Hepatocyte (in vitro differentiated cells): ENCODE measurements around the gene GID4. TPM values are rescaled to one million over a fixed set of nuclear protein-coding genes. Genes with fewer than 3 reads are reported as not detected.

ENCODE experiments used
- DNase-seq: peaks from one replicate; pipeline ENCODE4 v3.0.0-alpha.2; 2016; ENCODE audit warnings: low spot score
- H2AFZ ChIP-seq: fragments of 200-600 bp; sonication (generic); 2 replicates; pipeline ENCODE4 v1.6.0; 2016; ENCODE audit warnings: antibody characterized with exemption, mild to moderate bottlenecking
- H3K27ac ChIP-seq: fragments of 200-600 bp; sonication (generic); 2 replicates; pipeline ENCODE4 v1.5.1; 2016; ENCODE audit warnings: mild to moderate bottlenecking
- H3K27me3 ChIP-seq: fragments of 200-600 bp; sonication (generic); 2 replicates; pipeline ENCODE4 v1.6.1; 2016
- H3K36me3 ChIP-seq: fragments of 200-600 bp; sonication (generic); replicated peaks from 2 replicates; pipeline ENCODE4 v1.5.1; 2016; ENCODE audit warnings: low read depth; ENCODE audit not compliant: insufficient read depth
- H3K4me1 ChIP-seq: fragments of 200-600 bp; sonication (generic); 2 replicates; pipeline ENCODE4 v1.5.1; 2016; ENCODE audit warnings: mild to moderate bottlenecking, moderate library complexity; ENCODE audit not compliant: insufficient read depth
- H3K4me2 ChIP-seq: fragments of 200-600 bp; sonication (generic); 2 replicates; pipeline ENCODE4 v1.6.0; 2016
- H3K4me3 ChIP-seq: fragments of 200-600 bp; sonication (generic); 2 replicates; pipeline ENCODE4 v1.5.1; 2016; ENCODE audit warnings: mild to moderate bottlenecking
- H3K79me2 ChIP-seq: fragments of 200-600 bp; sonication (generic); 2 replicates; pipeline ENCODE4 v1.6.0; 2017; ENCODE audit warnings: mild to moderate bottlenecking
- H3K9me2 ChIP-seq: fragments of 200-600 bp; sonication (generic); replicated peaks from 2 replicates; pipeline ENCODE4 v1.6.0; 2017; ENCODE audit warnings: mild to moderate bottlenecking; ENCODE audit not compliant: insufficient read depth
- H3K9me3 ChIP-seq: fragments of 200-600 bp; sonication (generic); 2 replicates; pipeline ENCODE4 v1.5.1; 2016; ENCODE audit warnings: low read depth, mild to moderate bottlenecking
- H4K20me1 ChIP-seq: fragments of 200-600 bp; sonication (generic); 2 replicates; pipeline ENCODE4 v1.6.0; 2016; ENCODE audit warnings: mild to moderate bottlenecking; ENCODE audit not compliant: insufficient read depth, poor library complexity, severe bottlenecking
- EZH2 ChIP-seq: fragments of 200-600 bp; sonication (generic); IDR thresholded peaks from 2 replicates; pipeline ENCODE4 v1.6.1; 2016; ENCODE audit warnings: antibody characterized with exemption, mild to moderate bottlenecking, borderline replicate concordance
- EZH2phosphoT487 ChIP-seq: fragments of 200-600 bp; sonication (generic); IDR thresholded peaks from one replicate; pipeline ENCODE4 v1.6.1; 2018; ENCODE audit warnings: antibody characterized with exemption, mild to moderate bottlenecking, low read depth, moderate library complexity; ENCODE audit not compliant: unreplicated experiment, severe bottlenecking
- WGBS: methylation state at CpG from one replicate; pipeline ENCODE4 v1.1.6; 2016; ENCODE audit warnings: low lambda C conversion rate; ENCODE audit errors: missing lambda C conversion rate; 5-methylcytosine and 5-hydroxymethylcytosine counted together
- polyA plus RNA-seq: library from polyadenylated mRNA; unstranded; fragments of >200 nt; fragmentation: Nextera tagmentation; extraction: Ambion mirVana; gene quantifications from 2 replicates; pipeline ENCODE4 v1.2.1, GENCODE V29; 2016
- total RNA-seq: library from RNA; depleted of rRNA; stranded (reverse); fragments of >200 nt; gene quantifications from 2 replicates; pipeline ENCODE4 v1.2.3, GENCODE V29; 2014
- TF ChIP-seq, protein P1 (sequence below): fragments of 200-600 bp; sonication (generic); IDR thresholded peaks from 2 replicates; pipeline ENCODE4 v1.5.1; 2016; ENCODE audit warnings: antibody characterized with exemption, mild to moderate bottlenecking; ENCODE audit not compliant: poor library complexity

Gene GID4
- total RNA-seq (7.1 and 8.2 TPM in 2 replicates), polyA plus RNA-seq (4.7 and 6.7 TPM in 2 replicates)

DNA sequence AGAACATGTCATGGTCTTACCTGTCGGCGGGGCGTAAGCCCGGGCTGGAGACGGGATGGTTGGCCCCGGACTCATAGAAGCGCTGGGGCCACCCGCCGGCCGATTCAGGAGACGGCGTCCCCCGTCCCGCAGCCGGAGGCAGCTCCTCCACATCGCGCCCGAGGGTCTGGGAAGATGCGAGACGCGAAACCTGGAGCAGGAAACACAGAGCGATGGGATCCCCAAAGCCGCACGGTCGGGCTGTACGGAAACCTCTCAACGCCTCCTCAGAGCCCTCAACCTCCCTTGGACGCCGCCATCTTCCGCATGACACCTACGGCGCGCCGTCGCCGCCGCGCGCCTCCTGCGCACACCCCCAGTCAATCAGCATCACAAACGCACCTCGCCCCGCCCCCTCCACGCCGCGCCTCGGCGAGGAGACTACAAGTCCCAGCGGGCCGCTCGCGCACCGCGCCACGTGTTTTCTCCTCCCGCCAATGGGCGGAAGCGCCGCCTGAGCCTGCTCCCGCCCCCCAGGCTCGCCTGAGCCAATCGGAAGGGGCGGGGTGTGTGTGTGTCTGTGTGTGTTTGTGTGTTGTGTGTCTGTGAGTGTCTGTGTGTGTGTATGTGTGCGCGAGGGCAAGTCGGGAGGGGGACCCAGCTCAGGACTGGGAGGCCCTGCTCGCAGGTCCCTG is at the start of gene GID4, which contains the start of gene ATPAF2:
GID4 (plus strand) TSS at position 548 of the 674 bp plus-strand sequence; CDS start at position 605, 57 bp downstream.
ATPAF2 (minus strand) TSS at position 308 of the 674 bp plus-strand sequence; CDS start at position 153, 155 bp downstream.
- H2AFZ ChIP-seq: peak within 1 kb of the TSS; percentile 88
- peak within 1 kb of the TSS; percentile 98 for H3K4me2 ChIP-seq
- H3K4me3 ChIP-seq: peak within 1 kb of the TSS; percentile 94
- TF ChIP-seq, protein P1, sequence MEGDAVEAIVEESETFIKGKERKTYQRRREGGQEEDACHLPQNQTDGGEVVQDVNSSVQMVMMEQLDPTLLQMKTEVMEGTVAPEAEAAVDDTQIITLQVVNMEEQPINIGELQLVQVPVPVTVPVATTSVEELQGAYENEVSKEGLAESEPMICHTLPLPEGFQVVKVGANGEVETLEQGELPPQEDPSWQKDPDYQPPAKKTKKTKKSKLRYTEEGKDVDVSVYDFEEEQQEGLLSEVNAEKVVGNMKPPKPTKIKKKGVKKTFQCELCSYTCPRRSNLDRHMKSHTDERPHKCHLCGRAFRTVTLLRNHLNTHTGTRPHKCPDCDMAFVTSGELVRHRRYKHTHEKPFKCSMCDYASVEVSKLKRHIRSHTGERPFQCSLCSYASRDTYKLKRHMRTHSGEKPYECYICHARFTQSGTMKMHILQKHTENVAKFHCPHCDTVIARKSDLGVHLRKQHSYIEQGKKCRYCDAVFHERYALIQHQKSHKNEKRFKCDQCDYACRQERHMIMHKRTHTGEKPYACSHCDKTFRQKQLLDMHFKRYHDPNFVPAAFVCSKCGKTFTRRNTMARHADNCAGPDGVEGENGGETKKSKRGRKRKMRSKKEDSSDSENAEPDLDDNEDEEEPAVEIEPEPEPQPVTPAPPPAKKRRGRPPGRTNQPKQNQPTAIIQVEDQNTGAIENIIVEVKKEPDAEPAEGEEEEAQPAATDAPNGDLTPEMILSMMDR: peak; percentile 18
- no peak for TF ChIP-seq EZH2phosphoT487
- under 1% methylated on average over 66 of the region's 67 CpGs for WGBS
- H4K20me1 ChIP-seq: no peaks in the 10 kb centered on the region
- no peaks in the 10 kb centered on the region for H3K9me2 ChIP-seq
- peaks cover 9% of the 10 kb centered on the region for H3K4me1 ChIP-seq
- DNase-seq: peak; percentile 100
- no peaks in the 10 kb centered on the region for H3K36me3 ChIP-seq
- no peaks in the 10 kb centered on the region for H3K27me3 ChIP-seq
- peak within 1 kb of the TSS; percentile 84 for H3K27ac ChIP-seq
- peaks cover 70% of the 10 kb centered on the region for H3K79me2 ChIP-seq
- no peaks in the 10 kb centered on the region for H3K9me3 ChIP-seq

DNA sequence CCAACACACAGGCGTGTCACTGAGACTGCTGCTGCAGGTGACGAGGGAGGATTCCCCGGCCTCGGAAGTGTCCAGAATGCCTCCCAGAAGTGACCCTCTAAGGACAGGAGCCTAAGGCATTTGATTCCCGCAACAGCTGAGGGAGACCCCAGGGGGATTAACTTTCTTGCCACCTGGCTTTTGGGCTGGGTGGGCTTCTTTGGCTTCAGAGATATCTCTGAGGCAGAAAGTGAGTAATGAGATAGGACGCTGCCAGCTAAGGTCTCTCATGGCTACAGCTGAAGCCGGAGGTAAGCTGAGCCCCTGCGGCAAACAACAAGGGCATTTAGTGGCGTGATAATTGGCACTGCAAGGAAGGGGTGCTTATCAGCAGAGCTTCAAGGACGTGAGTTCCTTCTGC is 49.6 kb upstream of the GID4 start:
- 92% methylated on average over 10 of the region's 10 CpGs for WGBS
- H3K27me3 ChIP-seq: no peaks in the 10 kb centered on the region

DNA sequence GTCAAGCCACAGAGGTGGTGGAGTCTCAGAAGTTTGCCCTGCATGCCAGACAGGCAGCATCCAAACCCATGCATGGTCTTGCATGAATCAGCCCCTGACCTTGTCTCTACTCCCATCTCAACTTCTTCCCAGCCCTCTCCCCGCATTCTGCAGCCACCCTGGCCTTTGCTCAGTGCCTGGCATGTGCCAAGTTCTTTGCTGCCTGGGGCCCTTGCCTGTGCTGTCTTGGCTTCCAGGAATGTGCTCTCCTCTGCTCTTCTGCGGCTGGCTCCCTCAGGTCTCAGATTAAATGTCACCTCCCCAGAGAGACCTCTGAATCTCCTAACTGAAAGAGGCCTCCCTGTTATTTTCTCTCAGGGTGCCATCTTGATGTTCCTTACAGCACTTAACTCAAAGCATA is 48.9 kb upstream of the GID4 start:
- H2AFZ ChIP-seq: no peak overlapping the region
- no peaks in the 10 kb centered on the region for H3K36me3 ChIP-seq
- no peak overlapping the region for H3K4me2 ChIP-seq
- H3K79me2 ChIP-seq: no peaks in the 10 kb centered on the region
- peak overlapping the region; percentile 60 for H3K27ac ChIP-seq
- no peaks in the 10 kb centered on the region for H3K9me2 ChIP-seq
- no peaks in the 10 kb centered on the region for H3K27me3 ChIP-seq
- no peak overlapping the region for H3K4me3 ChIP-seq
- TF ChIP-seq EZH2 (no peak), EZH2phosphoT487 (no peak)
- TF ChIP-seq, protein P1: no peak
- H3K4me1 ChIP-seq: no peaks in the 10 kb centered on the region
- no peak for DNase-seq
- no peaks in the 10 kb centered on the region for H4K20me1 ChIP-seq
- no peaks in the 10 kb centered on the region for H3K9me3 ChIP-seq
- 93% methylated on average over 2 of the region's 2 CpGs for WGBS

More for the DNA sequence above, 49.6 kb upstream of the GID4 start:
- Histone ChIP-seq H3K79me2 (no peaks in the 10 kb centered on the region), H2AFZ (no peak overlapping the region), H3K9me2 (no peaks in the 10 kb centered on the region), H3K4me2 (no peak overlapping the region), H3K9me3 (no peaks in the 10 kb centered on the region), H3K27ac (no peak overlapping the region), H3K4me1 (no peaks in the 10 kb centered on the region), H4K20me1 (no peaks in the 10 kb centered on the region), H3K4me3 (no peak overlapping the region), H3K36me3 (no peaks in the 10 kb centered on the region)
- TF ChIP-seq, protein P1: no peak
- TF ChIP-seq EZH2 (no peak), EZH2phosphoT487 (no peak)
- no peak for DNase-seq
